Subcutaneous adipose tissue (tissue), 4 donors: ENCODE results near the gene FLT1. TPM values are rescaled to one million over a fixed set of nuclear protein-coding genes. Genes with fewer than 3 reads are reported as not detected.

ENCODE experiments used
- CTCF ChIP-seq: fragments of 450-650 bp; IDR thresholded peaks from one replicate; pipeline ENCODE4 v1.5.1; 2016; ENCODE audit warnings: low read depth, mild to moderate bottlenecking, control low read depth, antibody characterized with exemption, moderate library complexity
- total RNA-seq, 4 donors: library from RNA; depleted of rRNA; stranded (reverse); fragments of >200 nt; gene quantifications; one replicate each; pipeline ENCODE4 v1.1.0, GENCODE V29; 2016

FLT1 gene
- total RNA-seq, 4 donors from 2014 or later, result 29.9 to 89.5 (median 69.6) TPM

- TF ChIP-seq CTCF, result no peak
Observed at GRCh38 chr13:28458051-28458450, 36.9 kb downstream of the FLT1 start.

- TF ChIP-seq CTCF, result no peak
Observed at GRCh38 chr13:28457521-28457920, 37.4 kb downstream of the FLT1 start.

GRCh38 chr13:28455580-28456194 lies 39.2 kb downstream of the FLT1 start:
- no peak for TF ChIP-seq CTCF

GRCh38 chr13:28452755-28453154 lies 42.2 kb downstream of the FLT1 start:
- no peak for TF ChIP-seq CTCF

GRCh38 chr13:28451482-28452217 lies 43.3 kb downstream of the FLT1 start:
- TF ChIP-seq CTCF, result no peak

GRCh38 chr13:28449826-28450773 lies 44.8 kb downstream of the FLT1 start:
- TF ChIP-seq CTCF, result no peak
